DMS 273 treated with DMSO at 0.1 percent for 48 hours (cell line): ENCODE data around the gene PRDM15.

Experiments used
- DNase-seq: peaks from one replicate; lab custom pipeline; 2025; lab: John Stamatoyannopoulos, UW

Gene PRDM15

GRCh38 chr21:41823906-41824305 is 55.2 kb downstream of the PRDM15 start:
- no peak for DNase-seq

DNA sequence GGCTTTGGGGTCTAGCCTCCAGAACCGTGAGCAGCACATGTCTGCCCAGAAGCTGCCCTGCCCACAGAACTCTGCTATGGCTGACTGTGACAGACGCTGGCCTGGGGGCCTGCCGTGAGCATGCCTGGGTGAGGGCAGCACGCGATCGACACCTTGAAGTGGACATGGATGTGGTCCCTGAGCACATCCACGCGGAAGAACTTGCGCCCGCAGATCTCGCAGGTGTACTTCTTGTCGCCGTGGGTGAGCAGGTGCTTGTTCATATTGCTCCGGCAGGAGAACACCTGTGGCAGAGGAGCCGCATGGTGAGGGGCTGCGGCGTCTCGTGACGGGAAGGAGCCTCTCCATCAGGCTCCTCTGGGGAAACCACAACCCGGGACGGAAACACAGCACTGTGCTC is 56.0 kb downstream of the PRDM15 start:
- no peak for DNase-seq

DNA sequence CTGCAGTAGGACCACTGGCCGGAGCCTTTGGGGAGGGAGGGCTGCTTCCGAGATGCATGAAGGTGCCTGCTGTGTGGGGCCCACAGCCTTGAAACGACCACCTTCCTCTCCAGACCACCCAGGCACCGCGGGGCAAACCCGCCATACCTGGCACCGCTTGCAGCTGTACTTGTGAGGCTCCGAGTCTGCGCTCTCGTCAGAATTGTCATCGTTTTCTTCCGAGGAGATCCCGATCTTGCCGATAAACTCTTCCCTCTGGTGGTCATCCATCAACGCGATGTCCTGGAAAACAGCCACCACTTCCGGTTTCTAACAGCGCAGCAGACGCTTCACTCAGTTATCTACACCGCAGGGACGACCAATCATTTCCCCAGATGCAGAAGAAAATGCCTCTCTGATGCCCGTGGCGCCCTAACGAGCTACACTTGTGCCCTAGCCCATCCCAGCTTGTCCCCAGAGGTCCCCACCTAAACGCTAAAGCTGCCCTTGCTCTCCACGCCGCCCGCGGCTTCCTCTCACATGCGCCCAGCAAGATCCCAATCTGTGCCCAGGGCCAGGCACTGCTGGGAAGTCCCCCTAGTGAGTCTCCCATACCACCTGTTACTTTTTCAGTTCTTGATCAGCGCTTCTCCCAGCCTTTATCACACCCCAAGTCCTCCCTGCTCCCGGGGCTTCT is 57.2 kb downstream of the PRDM15 start:
- no peak for DNase-seq

GRCh38 chr21:41821081-41821755 is 57.9 kb downstream of the PRDM15 start:
- DNase-seq: no peak

- no peak for DNase-seq
Observed at GRCh38 chr21:41820384-41821080, 58.6 kb downstream of the PRDM15 start.

DNA sequence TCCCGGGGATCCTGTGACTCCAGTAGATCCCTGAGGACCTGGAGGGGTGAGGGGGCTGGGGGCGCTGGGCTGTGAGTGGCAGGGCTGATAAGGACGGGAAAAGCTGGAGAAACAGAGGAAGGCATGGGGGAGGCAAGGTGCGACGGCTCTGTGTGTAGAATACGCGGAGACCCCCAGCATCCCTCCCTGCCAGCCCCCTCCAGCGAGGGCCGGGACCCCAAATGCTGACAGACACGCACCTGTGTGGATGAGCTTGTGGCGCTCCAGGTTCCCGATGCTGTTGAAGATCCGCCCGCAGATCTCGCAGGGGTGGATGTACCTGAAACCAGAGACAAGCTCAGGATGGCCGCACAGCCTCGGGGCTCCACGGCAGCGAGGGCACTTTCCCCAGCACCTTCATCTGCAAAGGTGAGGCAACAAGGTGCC is 59.3 kb downstream of the PRDM15 start:
- DNase-seq: no peak

- no peak for DNase-seq
Observed at GRCh38 chr21:41819236-41819855, 59.8 kb downstream of the PRDM15 start.

DNA sequence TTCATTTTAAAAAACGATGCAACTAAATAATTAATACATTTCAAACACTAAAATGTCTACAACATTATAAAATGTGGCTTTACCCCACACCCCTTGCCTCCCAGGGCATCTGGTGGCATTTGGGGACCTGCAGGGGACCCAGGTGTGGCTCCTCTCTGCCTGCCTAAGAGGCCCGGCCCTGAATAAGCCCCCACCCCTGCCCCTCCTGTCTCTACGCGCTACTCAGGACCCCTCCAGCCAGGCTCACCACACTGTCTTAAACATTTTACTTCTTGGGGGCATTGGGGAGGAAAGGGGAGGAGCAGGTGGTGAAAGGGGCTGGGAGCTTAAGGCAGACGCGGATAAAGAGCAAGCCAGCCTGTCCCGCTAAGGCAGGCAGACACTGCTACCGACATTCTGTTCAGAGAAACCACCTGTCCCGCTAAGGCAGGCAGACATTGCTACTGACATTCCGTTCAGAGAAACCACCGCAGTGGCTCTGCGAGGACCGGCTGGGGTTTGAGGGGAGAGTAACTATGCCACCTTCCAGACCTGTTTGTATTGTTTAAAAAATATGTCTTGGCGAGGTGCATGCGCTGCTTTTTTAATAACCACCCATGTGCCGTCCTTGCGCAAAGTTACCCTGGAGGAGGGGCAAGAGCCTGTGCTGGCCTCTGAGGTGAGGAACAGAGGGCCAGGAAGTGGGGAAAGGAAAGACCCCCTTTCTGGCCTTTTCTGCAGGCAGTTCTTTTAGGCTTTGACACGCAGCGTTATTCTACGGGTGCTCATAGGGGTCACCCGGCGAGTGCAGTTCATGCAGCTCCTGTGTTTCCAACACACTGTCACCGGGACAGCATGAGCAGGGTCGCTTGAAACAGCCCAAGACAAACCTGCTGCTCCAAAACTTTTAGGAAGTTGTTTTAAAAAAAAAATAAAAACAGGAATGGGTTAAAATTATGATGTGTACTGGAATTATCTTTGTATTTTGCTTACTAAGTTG is 61.0 kb downstream of the PRDM15 start:
- DNase-seq: no peak

GRCh38 chr21:41817228-41817627 is 61.9 kb downstream of the PRDM15 start:
- DNase-seq: no peak

DNA sequence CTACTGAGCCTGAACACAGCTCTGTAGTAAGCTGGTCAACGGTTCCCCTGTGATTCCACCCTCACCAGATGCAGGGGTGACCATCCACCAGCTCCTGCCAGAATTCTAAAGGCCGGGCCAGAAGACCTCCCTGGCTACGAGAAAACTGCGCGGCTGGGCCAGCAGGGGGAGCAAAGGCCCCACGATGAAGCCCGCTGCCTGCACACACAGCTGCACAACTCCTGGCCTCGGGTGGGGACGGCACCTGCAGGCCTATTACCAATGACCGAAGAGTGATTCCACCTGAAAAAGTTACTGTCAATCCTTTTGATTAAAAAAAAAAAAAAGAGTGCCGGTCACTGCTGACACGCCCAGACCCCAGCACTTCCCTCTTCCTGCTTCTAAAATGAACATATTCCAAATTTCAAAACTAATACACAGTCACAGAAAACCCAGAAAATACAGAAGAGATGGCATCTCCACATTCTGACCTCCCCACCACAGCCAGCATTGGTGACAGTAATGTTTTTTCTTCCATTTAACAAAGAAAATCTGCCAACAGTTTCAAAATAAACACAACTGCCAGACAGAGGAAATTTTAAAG is 62.5 kb downstream of the PRDM15 start:
- DNase-seq: no peak

DNA sequence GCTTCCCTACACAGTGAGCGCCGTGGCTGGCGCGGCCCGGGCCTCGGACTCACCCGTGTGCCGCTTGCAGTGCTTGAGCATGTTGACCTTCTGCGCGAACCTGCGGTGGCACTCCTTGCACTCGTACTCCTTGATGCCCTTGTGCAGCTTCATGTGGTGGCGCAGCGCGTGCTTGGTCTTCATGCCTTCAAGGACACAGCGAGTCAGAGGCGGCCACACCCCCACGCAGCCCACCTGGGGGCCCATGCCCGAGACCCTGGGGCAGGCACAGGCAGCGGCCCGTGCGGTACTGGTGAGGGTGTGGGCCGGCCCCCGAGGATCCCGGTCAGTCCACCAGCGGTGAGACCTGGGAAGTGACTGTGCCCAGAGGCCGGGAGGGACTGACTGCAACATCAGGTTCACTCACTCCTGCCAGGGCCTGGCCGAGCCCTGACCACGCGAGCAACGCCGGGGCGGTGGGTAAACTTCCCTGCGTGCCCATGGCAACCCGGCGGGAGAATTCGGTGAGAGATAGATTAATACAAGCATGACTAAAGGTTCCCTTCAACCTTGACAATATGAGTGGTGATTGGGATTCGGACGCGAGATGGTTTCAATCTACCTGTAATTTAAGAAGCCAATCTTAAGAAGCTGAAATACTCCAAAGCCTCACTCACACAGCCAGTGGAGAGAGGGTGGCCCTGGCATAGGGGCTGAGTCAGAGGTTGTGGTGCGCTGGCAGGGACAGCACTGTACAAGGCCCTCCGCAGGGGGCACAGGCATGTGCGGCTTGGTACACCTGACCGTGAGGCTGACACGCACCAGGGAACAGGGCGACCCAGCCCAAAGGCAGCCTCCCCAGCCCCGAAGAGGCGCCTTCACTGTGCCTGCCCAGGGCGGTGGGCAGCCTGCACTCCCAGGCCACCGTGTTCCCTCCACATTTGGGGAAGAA is 63.2 kb downstream of the PRDM15 start:
- no peak for DNase-seq

DNA sequence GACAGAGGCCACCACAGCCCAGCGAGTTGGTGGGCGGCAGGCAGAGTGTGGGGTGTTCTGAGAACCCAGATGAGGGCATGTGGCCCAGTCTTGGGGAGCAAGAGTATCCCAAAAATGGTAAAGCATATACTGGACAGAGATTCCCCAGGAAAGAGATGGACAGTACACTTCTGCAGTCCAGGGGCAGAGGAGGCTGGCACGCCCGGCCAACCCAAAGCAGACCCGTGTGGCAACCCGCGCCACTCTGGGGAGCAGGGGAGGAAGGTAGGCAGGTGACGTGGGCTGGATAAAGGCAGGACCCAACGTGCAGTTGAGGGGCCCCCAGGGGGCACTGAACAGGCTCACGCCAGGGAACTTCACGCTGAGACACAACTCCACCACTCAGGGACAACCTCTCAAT is 65.9 kb downstream of the PRDM15 start:
- no peak for DNase-seq

DNA sequence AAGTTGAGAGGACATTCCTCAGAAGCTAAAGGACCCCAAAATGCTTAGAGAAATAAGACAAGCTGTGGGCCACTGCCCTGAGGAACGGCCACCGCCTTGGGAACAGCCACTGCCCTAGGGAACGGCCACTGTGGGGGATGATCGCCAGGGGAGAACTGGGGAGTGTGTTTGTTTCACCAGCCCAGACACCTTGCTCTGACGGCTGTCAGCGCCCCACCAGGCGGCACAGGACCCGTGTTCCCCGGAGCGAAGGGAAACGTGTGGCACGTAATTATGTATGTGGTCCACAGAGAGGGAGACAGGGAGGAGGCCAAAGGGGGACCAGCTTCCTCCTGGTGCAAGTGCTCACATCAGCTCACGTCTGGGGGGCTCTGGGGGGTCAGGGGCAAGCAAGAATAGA is 66.5 kb downstream of the PRDM15 start:
- DNase-seq: no peak

- no peak for DNase-seq
Observed at GRCh38 chr21:41810597-41810932, 68.6 kb downstream of the PRDM15 start.

DNA sequence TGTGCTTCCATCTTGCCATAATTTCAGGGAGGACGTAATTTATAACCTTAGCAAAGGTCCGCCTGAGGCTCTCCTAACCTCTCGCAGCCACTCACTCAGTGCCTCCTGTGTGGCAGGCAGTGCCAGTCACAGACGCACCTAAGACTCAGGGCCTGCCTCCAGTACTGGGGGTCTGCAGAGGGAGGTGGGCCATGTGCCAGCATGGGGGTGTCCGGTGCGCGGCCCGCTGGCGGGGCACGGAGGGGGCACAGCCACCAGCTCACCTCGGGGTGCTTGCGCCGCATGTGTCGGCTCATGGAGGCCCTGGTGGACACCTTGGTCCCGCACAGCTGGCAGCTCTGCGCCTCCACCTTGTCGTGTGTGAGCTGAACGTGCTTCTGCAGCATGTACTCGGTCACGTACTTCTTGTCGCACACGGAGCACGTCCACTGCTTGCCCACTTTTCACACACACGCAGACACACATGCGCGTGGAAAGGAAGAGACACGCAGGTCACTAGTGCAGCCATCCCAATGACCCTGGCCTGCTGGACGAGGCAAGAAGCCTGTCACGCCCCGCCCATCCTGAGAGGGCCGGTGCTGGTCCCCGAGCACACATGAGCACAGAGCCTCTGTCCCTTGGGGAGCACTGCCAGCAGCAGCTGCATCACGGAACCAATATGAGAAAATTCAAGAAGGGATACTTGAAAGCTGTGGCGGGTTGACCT is 69.1 kb downstream of the PRDM15 start:
- DNase-seq: no peak

DNA sequence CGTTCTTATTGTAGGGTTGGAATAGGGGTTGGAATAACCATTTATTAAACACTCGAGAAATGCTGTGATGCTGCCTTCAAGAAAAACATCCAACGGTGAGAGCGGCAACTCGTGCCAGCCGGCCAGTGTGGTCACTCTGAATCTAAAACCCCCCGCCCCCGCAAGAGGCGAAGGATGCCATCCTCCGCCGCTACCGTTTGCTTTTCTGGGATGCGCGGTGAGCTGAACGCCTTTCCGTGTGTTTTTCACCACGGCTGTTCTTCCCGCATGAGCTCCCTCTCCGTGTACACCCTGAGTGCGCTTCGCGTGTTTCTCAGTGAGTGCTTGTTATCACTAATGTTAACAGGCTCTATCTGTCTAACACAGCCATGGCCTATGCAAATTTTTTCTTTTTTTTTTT is 70.3 kb downstream of the PRDM15 start:
- no peak for DNase-seq

DNA sequence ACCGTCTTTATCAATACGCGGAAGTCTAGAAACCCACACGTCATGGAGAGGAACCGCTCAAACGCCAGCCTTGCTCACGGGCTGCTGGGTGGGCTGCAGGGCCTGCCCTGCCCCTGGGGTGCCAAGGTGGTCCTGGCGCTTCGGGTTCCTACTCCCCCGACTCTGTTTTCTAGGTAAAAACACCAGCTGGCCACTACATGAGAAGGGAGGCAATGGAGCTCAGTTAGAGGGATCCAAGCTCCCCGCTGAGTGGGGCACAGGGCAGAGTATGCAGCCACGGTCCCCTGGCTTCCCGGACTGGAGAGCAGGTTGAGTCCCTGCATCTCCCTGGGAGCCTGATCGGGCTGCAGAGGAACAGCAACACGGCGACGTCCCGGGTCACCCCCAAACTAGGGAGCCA is 71.0 kb downstream of the PRDM15 start:
- no peak for DNase-seq

GRCh38 chr21:41806773-41807172 is 72.4 kb downstream of the PRDM15 start:
- no peak for DNase-seq

DNA sequence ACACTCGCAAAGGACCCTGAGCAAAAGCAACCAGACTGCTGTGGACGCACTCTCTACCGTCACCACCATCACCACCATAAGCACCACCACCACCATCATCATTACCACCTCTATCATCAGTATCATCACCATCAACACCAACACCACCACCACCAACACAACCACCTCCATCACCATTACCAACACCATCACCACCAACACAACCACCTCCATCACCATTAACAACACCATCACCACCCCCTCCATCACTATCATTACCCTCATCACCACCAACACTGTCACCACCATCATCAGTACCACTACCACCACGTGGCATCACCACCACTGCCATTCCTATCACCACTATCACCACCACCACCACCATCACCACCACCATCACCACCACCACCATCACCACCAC is 73.5 kb downstream of the PRDM15 start:
- no peak for DNase-seq

GRCh38 chr21:41805038-41805437 is 74.1 kb downstream of the PRDM15 start:
- DNase-seq: no peak
